OCI-LY7 (cell line): ENCODE data around the gene SLC35E1. TPM values are rescaled to one million over a fixed set of nuclear protein-coding genes. Genes with fewer than 3 reads are reported as not detected.

ENCODE experiments used
- BruUV-seq: library from RNA; stranded (reverse); fragments of 400-500 nt; replicated peaks from 2 replicates; lab custom pipeline; 2021; lab: Mats Ljungman, UMichigan
- CTCF ChIA-PET: fragments of 300-600 bp; sonication (Branson Sonifier 250); formaldehyde crosslinking; loops from one replicate; lab custom pipeline; 2022; ENCODE audit warnings: antibody characterized with exemption; ENCODE audit not compliant: unreplicated experiment; lab: Charles Lee
- POLR2A ChIA-PET: fragments of 300-600 bp; sonication (Branson Sonifier 250); formaldehyde crosslinking; loops from one replicate; lab custom pipeline; 2022; ENCODE audit warnings: antibody characterized with exemption; lab: Charles Lee
- DNase-seq: peaks from one replicate; pipeline ENCODE4 v3.0.0-alpha.2; 2015; ENCODE audit warnings: low spot score
- H2AFZ ChIP-seq: fragments of 200-600 bp; sonication (generic), shearing (Covaris generic); 2 replicates; pipeline ENCODE4 v1.6.1; 2014; ENCODE audit warnings: mild to moderate bottlenecking, antibody characterized with exemption, low read length, moderate library complexity
- H3K27ac ChIP-seq: fragments of 200-600 bp; sonication (generic); 2 replicates; pipeline ENCODE4 v1.5.1; 2014; ENCODE audit warnings: mixed run types, low read depth, mild to moderate bottlenecking, moderate library complexity, low read length, inconsistent platforms; ENCODE audit not compliant: poor library complexity, severe bottlenecking
- H3K36me3 ChIP-seq: fragments of 200-600 bp; sonication (generic); 2 replicates; pipeline ENCODE4 v1.6.1; 2014; ENCODE audit warnings: mild to moderate bottlenecking, antibody characterized with exemption, low read length, moderate library complexity, mixed read lengths; ENCODE audit not compliant: insufficient read depth
- H3K4me1 ChIP-seq: fragments of 200-600 bp; sonication (generic); 2 replicates; pipeline ENCODE4 v1.5.1; 2014; ENCODE audit warnings: mild to moderate bottlenecking, low read length; ENCODE audit not compliant: insufficient read depth, poor library complexity, severe bottlenecking
- H3K4me2 ChIP-seq: fragments of 200-600 bp; sonication (generic); 2 replicates; pipeline ENCODE4 v1.6.1; 2014; ENCODE audit warnings: mild to moderate bottlenecking, low read length
- H3K4me3 ChIP-seq: fragments of 200-600 bp; sonication (generic); 2 replicates; pipeline ENCODE4 v1.5.1; 2014; ENCODE audit warnings: mild to moderate bottlenecking, low read depth, low read length; ENCODE audit not compliant: poor library complexity, severe bottlenecking
- H3K79me2 ChIP-seq: fragments of 200-600 bp; sonication (generic); 2 replicates; pipeline ENCODE4 v1.6.1; 2016; ENCODE audit warnings: low read depth, mild to moderate bottlenecking, low read length, moderate library complexity, mixed read lengths; ENCODE audit not compliant: insufficient read depth
- H3K9me2 ChIP-seq: fragments of 200-600 bp; sonication (generic); 2 replicates; pipeline ENCODE4 v1.6.1; 2016; ENCODE audit warnings: mild to moderate bottlenecking, low read length, mixed read lengths; ENCODE audit not compliant: insufficient read depth
- H3K9me3 ChIP-seq: fragments of 200-600 bp; sonication (generic); 2 replicates; pipeline ENCODE4 v1.6.1; 2014; ENCODE audit warnings: mild to moderate bottlenecking, mixed run types, low read length, mixed read lengths
- H4K20me1 ChIP-seq: fragments of 200-600 bp; sonication (generic); 2 replicates; pipeline ENCODE4 v1.6.1; 2014; ENCODE audit warnings: mild to moderate bottlenecking, antibody characterized with exemption, low read length, moderate library complexity, mixed read lengths; ENCODE audit not compliant: insufficient read depth
- EZH2phosphoT487 ChIP-seq: fragments of 200-600 bp; sonication (generic); IDR thresholded peaks from 2 replicates; pipeline ENCODE4 v1.6.1; 2018; ENCODE audit warnings: low read depth, borderline replicate concordance, mild to moderate bottlenecking, mixed run types, antibody characterized with exemption, low read length, moderate library complexity, mixed read lengths
- intact Hi-C: fragments of 100-400 bp; cut with micrococcal nuclease; formaldehyde crosslinking; loops from one replicate; pipeline ENCODE4 v1.10.0; 2022; ENCODE audit not compliant: unreplicated experiment
- total RNA-seq, 2 experiments: library from RNA; depleted of rRNA in 1 of 2; stranded (reverse); fragments of >200 nt in 1 of 2; shearing (Covaris generic) in 1 of 2; gene quantifications; 2 replicates each; pipeline ENCODE4 v1.2.3, GENCODE V29; 2014 to 2022
- TF ChIP-seq, protein P1 (sequence below): fragments of 200-600 bp; sonication (generic); conservative IDR thresholded peaks from 2 replicates; pipeline ENCODE4 v1.5.1; 2014; ENCODE audit warnings: mild to moderate bottlenecking, antibody characterized with exemption, low read length, moderate library complexity, mixed read lengths

SLC35E1 gene
- total RNA-seq, 2 experiments from 2014 or later = 21.1 to 41.2 TPM

- peak overlapping the region; percentile 65 for H3K4me2 ChIP-seq
- CTCF ChIA-PET = interaction anchor here (1.3 to 1.4 kb wide), 2 partner anchors 31 to 45 kb away, joined by 4 to 6 read pairs; no protein-coding TSS in a partner anchor
- peak overlapping the region; percentile 54 for H3K27ac ChIP-seq
- peak; percentile 74 for DNase-seq
- peaks cover 34% of the 10 kb centered on the region; the same call in 1 of the 2 replicates for H3K36me3 ChIP-seq
- POLR2A ChIA-PET = interaction anchor here (1.2 to 2.9 kb wide), 4 partner anchors 9 to 31 kb away, joined by 3 to 18 read pairs (median 6); no protein-coding TSS in a partner anchor
- BruUV-seq = no TSS peak
- peak overlapping the region; percentile 23 for H3K4me3 ChIP-seq
- TF ChIP-seq EZH2phosphoT487 = no peak
- TF ChIP-seq, protein P1, sequence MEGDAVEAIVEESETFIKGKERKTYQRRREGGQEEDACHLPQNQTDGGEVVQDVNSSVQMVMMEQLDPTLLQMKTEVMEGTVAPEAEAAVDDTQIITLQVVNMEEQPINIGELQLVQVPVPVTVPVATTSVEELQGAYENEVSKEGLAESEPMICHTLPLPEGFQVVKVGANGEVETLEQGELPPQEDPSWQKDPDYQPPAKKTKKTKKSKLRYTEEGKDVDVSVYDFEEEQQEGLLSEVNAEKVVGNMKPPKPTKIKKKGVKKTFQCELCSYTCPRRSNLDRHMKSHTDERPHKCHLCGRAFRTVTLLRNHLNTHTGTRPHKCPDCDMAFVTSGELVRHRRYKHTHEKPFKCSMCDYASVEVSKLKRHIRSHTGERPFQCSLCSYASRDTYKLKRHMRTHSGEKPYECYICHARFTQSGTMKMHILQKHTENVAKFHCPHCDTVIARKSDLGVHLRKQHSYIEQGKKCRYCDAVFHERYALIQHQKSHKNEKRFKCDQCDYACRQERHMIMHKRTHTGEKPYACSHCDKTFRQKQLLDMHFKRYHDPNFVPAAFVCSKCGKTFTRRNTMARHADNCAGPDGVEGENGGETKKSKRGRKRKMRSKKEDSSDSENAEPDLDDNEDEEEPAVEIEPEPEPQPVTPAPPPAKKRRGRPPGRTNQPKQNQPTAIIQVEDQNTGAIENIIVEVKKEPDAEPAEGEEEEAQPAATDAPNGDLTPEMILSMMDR = no peak
- H3K79me2 ChIP-seq = peaks cover 100% of the 10 kb centered on the region
- H3K4me1 ChIP-seq = peaks cover 66% of the 10 kb centered on the region
- H3K9me2 ChIP-seq = no peaks in the 10 kb centered on the region
- no peak overlapping the region for H2AFZ ChIP-seq
- intact Hi-C loops = loop anchor here (2.0 kb wide), 1 partner anchor 29 kb away; no protein-coding TSS in a partner anchor
- H4K20me1 ChIP-seq = peaks cover 60% of the 10 kb centered on the region
- H3K9me3 ChIP-seq = no peaks in the 10 kb centered on the region
Measured at GRCh38 chr19:16618248-16618647, 46.0 kb upstream of the SLC35E1 start.

- CTCF ChIA-PET = no interaction called here
- H3K4me1 ChIP-seq = peaks cover 73% of the 10 kb centered on the region
- peaks cover 57% of the 10 kb centered on the region for H4K20me1 ChIP-seq
- POLR2A ChIA-PET = no interaction called here
- no peaks in the 10 kb centered on the region for H3K9me3 ChIP-seq
- H2AFZ ChIP-seq = no peak overlapping the region
- H3K9me2 ChIP-seq = no peaks in the 10 kb centered on the region
- BruUV-seq = no TSS peak
- intact Hi-C loops = no loop called here
- no peak overlapping the region for H3K4me2 ChIP-seq
- peaks cover 20% of the 10 kb centered on the region; the same call in 1 of the 2 replicates for H3K36me3 ChIP-seq
- no peak for TF ChIP-seq EZH2phosphoT487
- TF ChIP-seq, protein P1 = no peak
- no peak for DNase-seq
- no peak overlapping the region for H3K27ac ChIP-seq
- peaks cover 100% of the 10 kb centered on the region for H3K79me2 ChIP-seq
- no peak overlapping the region for H3K4me3 ChIP-seq
Measured at GRCh38 chr19:16615808-16616207, 43.6 kb upstream of the SLC35E1 start.

DNA sequence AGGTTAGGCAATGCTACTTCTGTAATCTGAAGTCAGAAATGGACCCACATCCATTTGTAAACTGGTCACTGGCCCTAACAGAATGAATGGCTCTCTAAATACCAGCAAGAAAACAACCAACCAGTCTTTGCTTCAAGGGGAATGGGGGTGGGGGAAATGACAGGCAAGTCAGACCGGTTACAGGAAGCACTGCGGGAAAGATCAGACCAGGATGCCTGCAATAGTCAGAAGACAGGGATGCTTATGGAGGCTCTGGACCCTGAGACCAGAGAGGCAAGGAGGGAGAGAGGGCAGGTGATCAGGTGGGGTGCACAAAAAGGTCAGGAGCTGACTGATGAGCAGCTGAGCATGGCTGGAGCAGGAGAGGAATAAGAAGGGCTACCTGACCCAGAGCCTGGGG, 42.7 kb upstream of the SLC35E1 start:
- CTCF ChIA-PET = no interaction called here
- DNase-seq = no peak
- no TSS peak for BruUV-seq
- Histone ChIP-seq H3K36me3 (peaks cover 14% of the 10 kb centered on the region; the same call in 1 of the 2 replicates), H3K27ac (no peak overlapping the region), H3K4me1 (peaks cover 65% of the 10 kb centered on the region), H3K79me2 (peaks cover 100% of the 10 kb centered on the region), H3K4me3 (no peak overlapping the region), H4K20me1 (peaks cover 57% of the 10 kb centered on the region), H2AFZ (no peak overlapping the region), H3K9me2 (no peaks in the 10 kb centered on the region), H3K9me3 (no peaks in the 10 kb centered on the region), H3K4me2 (no peak overlapping the region)
- POLR2A ChIA-PET = no interaction called here
- intact Hi-C loops = no loop called here
- TF ChIP-seq EZH2phosphoT487 = no peak
- TF ChIP-seq, protein P1 = no peak
